Loucy (cell line): Measurements from ENCODE around the gene RFNG.

Experiments used
- H2AFZ ChIP-seq: fragments of 200-600 bp; sonication (generic); 2 replicates; pipeline ENCODE4 v1.6.0; 2016; ENCODE audit warnings: antibody characterized with exemption, mild to moderate bottlenecking, low read length, moderate library complexity
- H3F3A ChIP-seq: fragments of 200-600 bp; 2 replicates; pipeline ENCODE4 v1.6.0; 2016; ENCODE audit warnings: antibody characterized with exemption, low read depth, mild to moderate bottlenecking
- H3K27me3 ChIP-seq: fragments of 200-600 bp; sonication (generic); 2 replicates; pipeline ENCODE4 v1.6.1; 2014; ENCODE audit warnings: low read length, mild to moderate bottlenecking; ENCODE audit not compliant: insufficient read depth, poor library complexity, severe bottlenecking
- H3K36me3 ChIP-seq: fragments of 200-600 bp; sonication (generic); 2 replicates; pipeline ENCODE4 v1.6.1; 2016; ENCODE audit warnings: low read length; ENCODE audit not compliant: insufficient read depth
- H3K4me1 ChIP-seq: fragments of 200-600 bp; sonication (generic); 2 replicates; pipeline ENCODE4 v1.5.1; 2014; ENCODE audit warnings: low read length, mild to moderate bottlenecking; ENCODE audit not compliant: insufficient read depth, poor library complexity, severe bottlenecking
- H3K4me2 ChIP-seq: fragments of 200-600 bp; sonication (generic); 2 replicates; pipeline ENCODE4 v1.6.0; 2014; ENCODE audit warnings: antibody characterized with exemption, low read length, low read depth, mild to moderate bottlenecking; ENCODE audit not compliant: poor library complexity, severe bottlenecking
- H3K4me3 ChIP-seq: fragments of 200-600 bp; sonication (generic); 2 replicates; pipeline ENCODE4 v1.5.1; 2014; ENCODE audit warnings: low read length, mild to moderate bottlenecking, mixed read lengths; ENCODE audit not compliant: poor library complexity, severe bottlenecking
- H3K79me2 ChIP-seq: fragments of 200-600 bp; sonication (generic); 2 replicates; pipeline ENCODE4 v1.6.1; 2014; ENCODE audit warnings: low read length; ENCODE audit not compliant: insufficient read depth
- H3K9ac ChIP-seq: fragments of 200-600 bp; sonication (generic); 2 replicates; pipeline ENCODE4 v1.6.0; 2014; ENCODE audit warnings: mild to moderate bottlenecking, low read depth, low read length, moderate library complexity; ENCODE audit not compliant: poor library complexity, severe bottlenecking
- H3K9me2 ChIP-seq: fragments of 200-600 bp; sonication (generic); replicated peaks from 2 replicates; pipeline ENCODE4 v1.6.1; 2016; ENCODE audit warnings: low read depth, low read length, mixed read lengths
- H3K9me3 ChIP-seq: fragments of 200-600 bp; sonication (generic); 2 replicates; pipeline ENCODE4 v1.6.1; 2014; ENCODE audit warnings: mild to moderate bottlenecking, antibody characterized with exemption, low read length, low read depth; ENCODE audit not compliant: insufficient read depth
- H4K20me1 ChIP-seq: fragments of 200-600 bp; sonication (generic); 2 replicates; pipeline ENCODE4 v1.6.0; 2014; ENCODE audit warnings: antibody characterized with exemption, low read length, mild to moderate bottlenecking; ENCODE audit not compliant: insufficient read depth, poor library complexity, severe bottlenecking
- CTCF ChIP-seq: fragments of 200-600 bp; sonication (generic); conservative IDR thresholded peaks from 2 replicates; pipeline ENCODE4 v1.5.1; 2014; ENCODE audit warnings: mild to moderate bottlenecking, antibody characterized with exemption, low read length
- EZH2phosphoT487 ChIP-seq: fragments of 200-600 bp; IDR thresholded peaks from 2 replicates; pipeline ENCODE4 v1.6.1; 2018; ENCODE audit warnings: antibody characterized with exemption, mild to moderate bottlenecking, moderate library complexity, borderline replicate concordance

Gene RFNG

GRCh38 chr17:82062984-82063368 lies 11.4 kb upstream of the RFNG start:
- Histone ChIP-seq H3K4me2 (no peak overlapping the region), H3K4me3 (no peak overlapping the region), H3K9me2 (no peaks in the 10 kb centered on the region), H3K79me2 (peaks cover 21% of the 10 kb centered on the region), H3F3A (no peaks in the 10 kb centered on the region), H4K20me1 (peaks cover 4% of the 10 kb centered on the region), H3K36me3 (peaks cover 14% of the 10 kb centered on the region; the same call in 1 of the 2 replicates), H2AFZ (no peak overlapping the region), H3K27me3 (no peaks in the 10 kb centered on the region), H3K4me1 (peaks cover 14% of the 10 kb centered on the region), H3K9me3 (no peaks in the 10 kb centered on the region), H3K9ac (no peak overlapping the region)
- TF ChIP-seq EZH2phosphoT487 (no peak), CTCF (no peak)

- H3K9me2 ChIP-seq = no peaks in the 10 kb centered on the region
- peaks cover 4% of the 10 kb centered on the region for H4K20me1 ChIP-seq
- no peak overlapping the region for H2AFZ ChIP-seq
- TF ChIP-seq CTCF (no peak), EZH2phosphoT487 (no peak)
- H3K36me3 ChIP-seq = peaks cover 20% of the 10 kb centered on the region; the same call in 1 of the 2 replicates
- no peaks in the 10 kb centered on the region for H3K9me3 ChIP-seq
- no peak overlapping the region for H3K4me2 ChIP-seq
- no peaks in the 10 kb centered on the region for H3K27me3 ChIP-seq
- H3K4me1 ChIP-seq = peaks cover 14% of the 10 kb centered on the region
- no peaks in the 10 kb centered on the region for H3F3A ChIP-seq
- peaks cover 21% of the 10 kb centered on the region for H3K79me2 ChIP-seq
- H3K9ac ChIP-seq = no peak overlapping the region
- H3K4me3 ChIP-seq = no peak overlapping the region
Measured at GRCh38 chr17:82062076-82062983, 10.7 kb upstream of the RFNG start.

GRCh38 chr17:82061047-82061925 lies 9.7 kb upstream of the RFNG start:
- H3K9me3 ChIP-seq = no peaks in the 10 kb centered on the region
- H3K27me3 ChIP-seq = no peaks in the 10 kb centered on the region
- H3K79me2 ChIP-seq = peaks cover 21% of the 10 kb centered on the region
- peaks cover 12% of the 10 kb centered on the region for H3K4me1 ChIP-seq
- no peak overlapping the region for H3K4me3 ChIP-seq
- peaks cover 4% of the 10 kb centered on the region for H4K20me1 ChIP-seq
- no peak overlapping the region for H2AFZ ChIP-seq
- no peak overlapping the region for H3K9ac ChIP-seq
- no peaks in the 10 kb centered on the region for H3K9me2 ChIP-seq
- no peaks in the 10 kb centered on the region for H3F3A ChIP-seq
- H3K4me2 ChIP-seq = no peak overlapping the region
- H3K36me3 ChIP-seq = peaks cover 27% of the 10 kb centered on the region; the same call in 1 of the 2 replicates
- TF ChIP-seq CTCF (no peak), EZH2phosphoT487 (no peak)
